ENCODE data around the gene CCNY. TPM values are rescaled to one million over a fixed set of nuclear protein-coding genes. Genes with fewer than 3 reads are reported as not detected.

Gene CCNY
- total RNA-seq, 2 experiments from 2014 or later: 37.0 to 55.8 TPM

DNA sequence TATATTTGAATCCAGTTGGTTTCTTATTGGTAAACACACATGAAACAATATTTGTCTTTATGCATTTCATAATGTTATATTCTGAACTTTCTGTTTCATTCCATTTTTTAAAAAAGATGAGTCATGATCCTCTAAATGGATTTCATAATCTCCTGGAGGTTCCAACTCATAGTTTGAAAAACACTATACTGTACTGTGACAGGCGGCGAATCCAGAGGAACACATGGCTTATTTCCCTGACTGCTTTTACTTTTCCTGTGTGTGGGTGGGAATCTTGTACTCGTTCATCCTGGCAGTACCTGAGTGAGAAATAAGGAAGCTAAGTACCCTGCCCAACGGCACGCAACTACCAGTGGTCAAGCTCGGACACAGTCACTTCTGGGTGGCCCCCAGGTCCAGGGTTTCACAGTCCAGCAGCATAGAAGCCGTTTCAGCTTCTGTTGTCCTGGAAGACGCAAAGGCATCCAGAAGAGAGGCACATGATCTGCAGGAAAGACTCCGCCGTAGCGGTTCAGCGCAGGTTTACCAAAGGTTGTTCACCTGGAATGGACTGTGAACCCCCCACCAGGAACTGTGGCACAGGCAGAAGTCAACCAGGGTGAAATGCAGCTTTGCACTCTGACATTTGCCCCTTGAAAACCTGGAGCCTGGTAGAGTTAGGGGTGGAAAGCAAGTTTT, 117.7 kb downstream of the CCNY start:
- Histone ChIP-seq H3K79me2 (ENCODE audit: insufficient read depth, low read depth, low read length) (peaks cover 23% of the 10 kb centered on the region; the same call in 1 of the 2 replicates), H3K4me3 (ENCODE audit: low read depth, low read length, poor library complexity, severe bottlenecking) (no peak overlapping the region), H3K4me1 (ENCODE audit: insufficient read depth, low read length, poor library complexity, severe bottlenecking) (peaks cover 24% of the 10 kb centered on the region), H3K9me2 (ENCODE audit: insufficient read depth, low read length) (no peaks in the 10 kb centered on the region), H2AFZ (ENCODE audit: low read length) (no peak overlapping the region), H3K4me2 (ENCODE audit: low read length) (no peak overlapping the region), H4K20me1 (ENCODE audit: insufficient read depth, low read length) (peaks cover 18% of the 10 kb centered on the region; the same call in 1 of the 2 replicates), H3K9me3 (ENCODE audit: low read length) (no peaks in the 10 kb centered on the region), H3K36me3 (ENCODE audit: insufficient read depth, low read length) (no peaks in the 10 kb centered on the region), H3K27ac (ENCODE audit: low read depth, low read length, poor library complexity, severe bottlenecking) (no peak overlapping the region)
- ChIA-PET CTCF (ENCODE audit: unreplicated experiment) (no interaction called here), POLR2A (no interaction called here)
- no peak for DNase-seq (ENCODE audit: low spot score)
- TF ChIP-seq, protein P1, sequence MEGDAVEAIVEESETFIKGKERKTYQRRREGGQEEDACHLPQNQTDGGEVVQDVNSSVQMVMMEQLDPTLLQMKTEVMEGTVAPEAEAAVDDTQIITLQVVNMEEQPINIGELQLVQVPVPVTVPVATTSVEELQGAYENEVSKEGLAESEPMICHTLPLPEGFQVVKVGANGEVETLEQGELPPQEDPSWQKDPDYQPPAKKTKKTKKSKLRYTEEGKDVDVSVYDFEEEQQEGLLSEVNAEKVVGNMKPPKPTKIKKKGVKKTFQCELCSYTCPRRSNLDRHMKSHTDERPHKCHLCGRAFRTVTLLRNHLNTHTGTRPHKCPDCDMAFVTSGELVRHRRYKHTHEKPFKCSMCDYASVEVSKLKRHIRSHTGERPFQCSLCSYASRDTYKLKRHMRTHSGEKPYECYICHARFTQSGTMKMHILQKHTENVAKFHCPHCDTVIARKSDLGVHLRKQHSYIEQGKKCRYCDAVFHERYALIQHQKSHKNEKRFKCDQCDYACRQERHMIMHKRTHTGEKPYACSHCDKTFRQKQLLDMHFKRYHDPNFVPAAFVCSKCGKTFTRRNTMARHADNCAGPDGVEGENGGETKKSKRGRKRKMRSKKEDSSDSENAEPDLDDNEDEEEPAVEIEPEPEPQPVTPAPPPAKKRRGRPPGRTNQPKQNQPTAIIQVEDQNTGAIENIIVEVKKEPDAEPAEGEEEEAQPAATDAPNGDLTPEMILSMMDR (conservative IDR thresholded peaks at IDR 0.05; ENCODE audit: low read length): no peak
- no peak for TF ChIP-seq EZH2phosphoT487 (IDR thresholded peaks at IDR 0.05; ENCODE audit: borderline replicate concordance, low read depth, low read length)
- no TSS peak for BruUV-seq (replicated peaks)
- intact Hi-C loops (cut with micrococcal nuclease; ENCODE audit: unreplicated experiment): no loop called here

DNA sequence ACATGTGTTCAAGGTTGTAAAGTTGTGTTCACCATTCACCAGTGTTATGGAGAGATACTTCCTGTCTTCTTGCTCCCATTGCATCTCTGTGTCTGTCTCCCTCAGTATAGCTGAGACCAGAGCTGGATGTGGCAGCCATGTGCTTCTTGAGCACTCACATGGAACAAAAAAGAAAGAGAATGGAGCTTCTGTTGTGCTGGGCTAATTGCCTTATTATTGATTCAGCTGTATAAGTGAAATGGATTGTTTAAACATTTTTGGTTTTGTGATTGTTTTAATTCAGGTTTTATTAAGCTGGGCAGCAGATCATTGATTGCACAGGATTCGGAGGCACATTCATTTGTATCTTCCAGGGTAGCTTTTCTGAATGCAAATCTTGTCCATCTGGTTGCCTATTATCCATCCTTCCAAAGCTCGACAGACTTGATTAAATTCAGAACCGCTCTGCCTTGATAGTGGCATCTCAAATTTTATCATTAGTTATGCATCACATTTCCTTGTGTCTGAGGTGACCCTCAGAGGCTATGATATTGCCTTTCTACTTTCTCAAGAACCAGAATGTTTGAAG, 119.9 kb downstream of the CCNY start:
- Histone ChIP-seq H3K9me2 (ENCODE audit: insufficient read depth, low read length) (no peaks in the 10 kb centered on the region), H3K4me3 (ENCODE audit: low read depth, low read length, poor library complexity, severe bottlenecking) (no peak overlapping the region), H3K4me1 (ENCODE audit: insufficient read depth, low read length, poor library complexity, severe bottlenecking) (peaks cover 7% of the 10 kb centered on the region), H4K20me1 (ENCODE audit: insufficient read depth, low read length) (peaks cover 14% of the 10 kb centered on the region; the same call in 1 of the 2 replicates), H3K9me3 (ENCODE audit: low read length) (no peaks in the 10 kb centered on the region), H3K27ac (ENCODE audit: low read depth, low read length, poor library complexity, severe bottlenecking) (no peak overlapping the region), H3K79me2 (ENCODE audit: insufficient read depth, low read depth, low read length) (peaks cover 15% of the 10 kb centered on the region; the same call in 1 of the 2 replicates), H3K36me3 (ENCODE audit: insufficient read depth, low read length) (no peaks in the 10 kb centered on the region), H3K4me2 (ENCODE audit: low read length) (no peak overlapping the region), H2AFZ (ENCODE audit: low read length) (no peak overlapping the region)
- intact Hi-C loops (cut with micrococcal nuclease; ENCODE audit: unreplicated experiment): no loop called here
- CTCF ChIA-PET (ENCODE audit: unreplicated experiment): no interaction called here
- no peak for DNase-seq (ENCODE audit: low spot score)
- TF ChIP-seq, protein P1 (conservative IDR thresholded peaks at IDR 0.05; ENCODE audit: low read length): no peak
- TF ChIP-seq EZH2phosphoT487 (IDR thresholded peaks at IDR 0.05; ENCODE audit: borderline replicate concordance, low read depth, low read length): no peak
- BruUV-seq (replicated peaks): no TSS peak
- POLR2A ChIA-PET: interaction anchor here (0.7 to 1.6 kb wide), 2 partner anchors 17 to 412 kb away, joined by 3 read pairs; no protein-coding TSS in a partner anchor

DNA sequence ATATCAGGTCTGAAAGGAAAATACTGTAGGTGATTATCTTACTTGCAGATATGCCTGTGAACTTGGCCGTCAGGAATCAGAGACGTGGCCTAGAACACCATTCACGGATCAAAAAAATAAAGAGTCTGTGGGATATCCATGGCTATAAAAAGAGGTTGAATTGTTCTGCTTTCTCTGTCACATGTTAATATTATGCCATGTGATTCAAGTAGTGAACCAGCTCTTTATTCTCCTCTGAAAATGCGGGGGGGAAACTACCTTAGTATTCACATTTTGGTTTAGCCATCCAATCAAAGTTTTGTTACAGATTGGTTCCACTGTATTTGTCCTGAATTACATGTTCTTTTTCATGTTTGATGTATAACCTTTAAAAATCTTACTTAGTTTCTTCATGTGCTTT, 120.5 kb downstream of the CCNY start:
- no peak overlapping the region for H3K4me3 ChIP-seq (ENCODE audit: low read depth, low read length, poor library complexity, severe bottlenecking)
- no peak for DNase-seq (ENCODE audit: low spot score)
- TF ChIP-seq EZH2phosphoT487 (IDR thresholded peaks at IDR 0.05; ENCODE audit: borderline replicate concordance, low read depth, low read length): no peak
- TF ChIP-seq, protein P1 (conservative IDR thresholded peaks at IDR 0.05; ENCODE audit: low read length): no peak
- H2AFZ ChIP-seq (ENCODE audit: low read length): no peak overlapping the region
- no peak overlapping the region for H3K4me2 ChIP-seq (ENCODE audit: low read length)
- H3K9me2 ChIP-seq (ENCODE audit: insufficient read depth, low read length): no peaks in the 10 kb centered on the region
- no peaks in the 10 kb centered on the region for H3K9me3 ChIP-seq (ENCODE audit: low read length)
- H3K79me2 ChIP-seq (ENCODE audit: insufficient read depth, low read depth, low read length): peaks cover 13% of the 10 kb centered on the region; the same call in 1 of the 2 replicates
- peaks cover 5% of the 10 kb centered on the region for H3K4me1 ChIP-seq (ENCODE audit: insufficient read depth, low read length, poor library complexity, severe bottlenecking)
- ChIA-PET CTCF (ENCODE audit: unreplicated experiment) (no interaction called here), POLR2A (interaction anchor here (1.6 kb wide), 1 partner anchor 17 kb away, joined by 3 read pairs; no protein-coding TSS in a partner anchor)
- BruUV-seq (replicated peaks): no TSS peak
- no peak overlapping the region for H3K27ac ChIP-seq (ENCODE audit: low read depth, low read length, poor library complexity, severe bottlenecking)
- H3K36me3 ChIP-seq (ENCODE audit: insufficient read depth, low read length): no peaks in the 10 kb centered on the region
- intact Hi-C loops (cut with micrococcal nuclease; ENCODE audit: unreplicated experiment): no loop called here
- peaks cover 12% of the 10 kb centered on the region; the same call in 1 of the 2 replicates for H4K20me1 ChIP-seq (ENCODE audit: insufficient read depth, low read length)

Data from OCI-LY7 (cell line).